Right atrium auricular region (tissue), 2 donors: Measurements from ENCODE around the gene CDK18. TPM values are rescaled to one million over a fixed set of nuclear protein-coding genes. Genes with fewer than 3 reads are reported as not detected.

ENCODE experiments used
- DNase-seq: peaks from one replicate; pipeline ENCODE4 v3.0.0-alpha.2; 2019; ENCODE audit warnings: low spot score
- H3K27ac ChIP-seq, 2 donors: fragments of 200-600 bp; sonication (generic); 1 replicate in 1 of 2; 2 replicates in 1 of 2; pipeline ENCODE4 v1.5.1; 2016 to 2019
- H3K27me3 ChIP-seq, 2 donors: fragments of 200-600 bp; sonication (generic); one replicate each; pipeline versions ENCODE4 v1.5.1 to v1.6.0; 2017 to 2019
- H3K36me3 ChIP-seq: fragments of 200-600 bp; sonication (generic); one replicate; pipeline ENCODE4 v1.5.1; 2016
- H3K4me1 ChIP-seq, 2 donors: fragments of 200-600 bp; sonication (generic); one replicate each; pipeline versions ENCODE4 v1.5.1 to v1.6.0; 2017 to 2019
- H3K4me3 ChIP-seq, 2 donors: fragments of 200-600 bp; sonication (generic); 1 replicate in 1 of 2; 2 replicates in 1 of 2; pipeline ENCODE4 v1.5.1; 2017 to 2019; ENCODE audit warnings: mild to moderate bottlenecking in 1 of 2, moderate library complexity in 1 of 2
- H3K9me3 ChIP-seq, 2 donors: fragments of 200-600 bp; sonication (generic); one replicate each; pipeline ENCODE4 v1.5.1; 2019
- total RNA-seq, 2 donors: library from RNA; depleted of rRNA; stranded (reverse); fragments of >200 nt; gene quantifications; one replicate each; pipeline ENCODE4 v1.1.0, GENCODE V29; 2016
- TF ChIP-seq, protein P1 (sequence below), 2 donors: fragments of 200-600 bp; sonication (generic); IDR thresholded peaks; one replicate each; pipeline ENCODE4 v1.5.1; 2019; ENCODE audit warnings: antibody characterized with exemption in 2 of 2

Gene CDK18
- total RNA-seq, 2 donors from 2014 or later, result 85.6 to 116 TPM

DNA sequence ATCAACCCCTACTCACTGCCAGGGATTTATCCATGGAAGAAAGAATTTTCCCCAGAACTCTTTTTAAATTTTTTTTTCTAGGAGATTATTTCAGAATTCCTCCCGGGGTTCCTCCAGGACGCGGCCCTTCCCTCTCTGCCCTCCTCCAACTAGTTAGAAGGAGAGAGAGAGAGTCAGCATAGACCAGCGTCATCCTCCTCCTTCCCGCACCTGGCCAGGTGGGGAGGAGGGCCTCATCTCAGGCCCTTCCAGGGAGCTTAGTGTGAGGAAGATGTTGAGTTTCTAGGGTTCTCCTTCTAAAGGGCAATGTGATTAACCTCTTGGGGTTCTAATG, 63.6 kb downstream of the CDK18 start:
- TF ChIP-seq, protein P1, sequence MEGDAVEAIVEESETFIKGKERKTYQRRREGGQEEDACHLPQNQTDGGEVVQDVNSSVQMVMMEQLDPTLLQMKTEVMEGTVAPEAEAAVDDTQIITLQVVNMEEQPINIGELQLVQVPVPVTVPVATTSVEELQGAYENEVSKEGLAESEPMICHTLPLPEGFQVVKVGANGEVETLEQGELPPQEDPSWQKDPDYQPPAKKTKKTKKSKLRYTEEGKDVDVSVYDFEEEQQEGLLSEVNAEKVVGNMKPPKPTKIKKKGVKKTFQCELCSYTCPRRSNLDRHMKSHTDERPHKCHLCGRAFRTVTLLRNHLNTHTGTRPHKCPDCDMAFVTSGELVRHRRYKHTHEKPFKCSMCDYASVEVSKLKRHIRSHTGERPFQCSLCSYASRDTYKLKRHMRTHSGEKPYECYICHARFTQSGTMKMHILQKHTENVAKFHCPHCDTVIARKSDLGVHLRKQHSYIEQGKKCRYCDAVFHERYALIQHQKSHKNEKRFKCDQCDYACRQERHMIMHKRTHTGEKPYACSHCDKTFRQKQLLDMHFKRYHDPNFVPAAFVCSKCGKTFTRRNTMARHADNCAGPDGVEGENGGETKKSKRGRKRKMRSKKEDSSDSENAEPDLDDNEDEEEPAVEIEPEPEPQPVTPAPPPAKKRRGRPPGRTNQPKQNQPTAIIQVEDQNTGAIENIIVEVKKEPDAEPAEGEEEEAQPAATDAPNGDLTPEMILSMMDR (IDR thresholded peaks at IDR 0.05), result no peak
- no peak overlapping the region for H3K4me3 ChIP-seq
- H3K27ac ChIP-seq, result no peak overlapping the region
- no peak for DNase-seq
- H3K4me1 ChIP-seq, result peaks cover 0 to 9% of the 10 kb centered on the region in 2 donors
- no peaks in the 10 kb centered on the region for H3K36me3 ChIP-seq
- peaks cover 5 to 9% of the 10 kb centered on the region in 2 donors for H3K27me3 ChIP-seq
- no peaks in the 10 kb centered on the region for H3K9me3 ChIP-seq

DNA sequence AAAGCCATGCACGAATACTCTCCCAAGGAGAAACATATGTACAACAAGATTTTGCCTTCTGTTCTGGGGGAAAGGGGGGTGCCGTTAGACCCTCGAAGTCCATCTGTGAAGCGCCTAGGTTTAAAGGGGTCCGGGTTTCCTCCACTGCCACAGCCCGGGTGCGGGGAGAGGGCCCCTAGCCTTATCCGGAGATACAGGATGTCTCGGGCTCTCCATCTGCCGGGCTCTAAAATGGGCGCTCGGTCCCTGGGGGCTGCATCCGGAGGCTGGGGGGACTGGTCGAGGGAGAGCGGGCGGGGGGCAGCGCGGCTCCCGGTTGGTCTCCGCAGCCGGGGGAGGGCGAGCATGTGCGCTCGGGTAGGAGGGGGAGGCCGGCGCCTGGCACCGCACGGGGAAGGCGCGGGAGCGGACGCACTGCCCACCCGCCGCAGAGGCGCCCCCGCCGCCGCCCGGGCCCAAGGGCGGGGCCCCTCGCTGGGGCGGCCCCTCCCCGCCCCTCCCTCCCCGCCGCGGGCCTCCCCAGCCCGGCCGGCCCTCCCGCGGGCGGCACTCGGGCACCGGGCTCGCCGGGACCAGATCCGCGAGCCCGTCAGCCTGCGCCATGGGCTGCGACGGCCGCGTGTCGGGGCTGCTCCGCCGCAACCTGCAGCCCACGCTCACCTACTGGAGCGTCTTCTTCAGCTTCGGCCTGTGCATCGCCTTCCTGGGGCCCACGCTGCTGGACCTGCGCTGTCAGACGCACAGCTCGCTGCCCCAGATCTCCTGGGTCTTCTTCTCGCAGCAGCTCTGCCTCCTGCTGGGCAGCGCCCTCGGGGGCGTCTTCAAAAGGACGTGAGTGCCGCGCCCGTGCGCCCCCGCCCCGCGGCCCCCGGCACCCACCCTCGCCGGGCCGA, 64.2 kb downstream of the CDK18 start:
- no peak for DNase-seq
- Histone ChIP-seq H3K27ac (no peak overlapping the region), H3K27me3 (peaks cover 5 to 9% of the 10 kb centered on the region in 2 donors), H3K4me3 (peak overlapping the region; percentile 20 to 44), H3K9me3 (no peaks in the 10 kb centered on the region), H3K4me1 (peaks cover 0 to 9% of the 10 kb centered on the region in 2 donors), H3K36me3 (no peaks in the 10 kb centered on the region)
- TF ChIP-seq, protein P1 (IDR thresholded peaks at IDR 0.05), result peak in 1 of 2 donors; percentile 51

DNA sequence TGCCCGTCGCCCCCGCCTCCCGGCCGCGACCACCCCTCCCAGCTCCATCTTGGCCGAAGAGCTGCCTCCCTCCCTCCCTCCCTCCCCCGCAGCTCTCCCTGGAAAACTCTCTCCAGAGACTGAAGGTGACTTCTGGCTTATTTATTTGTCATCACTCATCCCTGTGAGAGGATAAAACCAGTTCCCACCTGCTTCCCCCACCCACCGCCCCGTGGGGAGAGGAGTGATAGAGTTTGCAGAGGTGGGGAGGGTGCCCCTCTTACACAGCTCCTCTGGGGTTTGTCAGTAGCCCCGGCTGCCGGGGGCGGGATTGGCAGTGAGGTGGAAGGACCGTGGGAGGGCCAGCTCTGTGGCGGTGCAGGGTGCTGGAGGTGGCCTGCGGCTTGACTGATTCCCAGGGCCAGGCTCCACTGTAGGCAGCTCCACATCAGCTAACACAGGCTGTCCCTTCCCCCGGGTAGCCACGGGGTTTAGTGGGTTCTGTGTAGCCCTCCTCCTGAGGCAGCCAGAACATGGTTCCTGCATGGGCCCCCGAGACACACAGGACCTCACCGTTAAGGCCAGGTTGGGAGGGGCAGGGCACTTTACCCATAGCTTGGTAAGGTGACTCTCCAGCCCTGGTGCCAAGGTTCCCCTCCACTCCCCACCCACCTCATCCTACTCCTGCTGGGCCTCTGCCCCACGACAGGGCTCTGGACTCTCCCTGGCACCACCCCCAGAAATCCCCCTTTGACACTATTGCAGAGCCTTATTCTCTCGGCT, 65.1 kb downstream of the CDK18 start:
- H3K9me3 ChIP-seq, result no peaks in the 10 kb centered on the region
- DNase-seq, result no peak
- no peak overlapping the region for H3K27ac ChIP-seq
- H3K27me3 ChIP-seq, result peaks cover 5 to 9% of the 10 kb centered on the region in 2 donors
- no peaks in the 10 kb centered on the region for H3K36me3 ChIP-seq
- H3K4me3 ChIP-seq, result peak overlapping the region; percentile 20 to 44
- H3K4me1 ChIP-seq, result peaks cover 0 to 9% of the 10 kb centered on the region in 2 donors
- TF ChIP-seq, protein P1 (IDR thresholded peaks at IDR 0.05), result no peak

DNA sequence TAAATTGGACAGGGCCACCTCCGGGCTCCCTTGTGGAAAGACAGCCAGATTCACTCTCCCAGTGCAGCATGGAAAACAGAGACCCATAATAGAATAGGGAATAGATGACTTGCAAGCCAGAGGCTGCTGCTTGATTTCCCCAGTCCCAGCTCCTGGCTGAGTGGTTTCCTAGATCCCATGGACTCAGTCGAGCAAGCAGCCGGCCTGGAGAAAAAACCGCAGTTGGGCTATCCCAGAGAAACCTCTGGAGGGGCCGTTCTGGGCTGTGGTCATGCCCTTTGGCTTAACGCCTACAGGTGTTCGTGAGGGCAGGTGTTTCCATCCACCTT, 65.7 kb downstream of the CDK18 start:
- Histone ChIP-seq H3K36me3 (no peaks in the 10 kb centered on the region), H3K4me1 (peaks cover 0 to 9% of the 10 kb centered on the region in 2 donors), H3K27me3 (peaks cover 5 to 9% of the 10 kb centered on the region in 2 donors), H3K4me3 (no peak overlapping the region), H3K9me3 (no peaks in the 10 kb centered on the region), H3K27ac (no peak overlapping the region)
- no peak for DNase-seq
- TF ChIP-seq, protein P1 (IDR thresholded peaks at IDR 0.05), result no peak

DNA sequence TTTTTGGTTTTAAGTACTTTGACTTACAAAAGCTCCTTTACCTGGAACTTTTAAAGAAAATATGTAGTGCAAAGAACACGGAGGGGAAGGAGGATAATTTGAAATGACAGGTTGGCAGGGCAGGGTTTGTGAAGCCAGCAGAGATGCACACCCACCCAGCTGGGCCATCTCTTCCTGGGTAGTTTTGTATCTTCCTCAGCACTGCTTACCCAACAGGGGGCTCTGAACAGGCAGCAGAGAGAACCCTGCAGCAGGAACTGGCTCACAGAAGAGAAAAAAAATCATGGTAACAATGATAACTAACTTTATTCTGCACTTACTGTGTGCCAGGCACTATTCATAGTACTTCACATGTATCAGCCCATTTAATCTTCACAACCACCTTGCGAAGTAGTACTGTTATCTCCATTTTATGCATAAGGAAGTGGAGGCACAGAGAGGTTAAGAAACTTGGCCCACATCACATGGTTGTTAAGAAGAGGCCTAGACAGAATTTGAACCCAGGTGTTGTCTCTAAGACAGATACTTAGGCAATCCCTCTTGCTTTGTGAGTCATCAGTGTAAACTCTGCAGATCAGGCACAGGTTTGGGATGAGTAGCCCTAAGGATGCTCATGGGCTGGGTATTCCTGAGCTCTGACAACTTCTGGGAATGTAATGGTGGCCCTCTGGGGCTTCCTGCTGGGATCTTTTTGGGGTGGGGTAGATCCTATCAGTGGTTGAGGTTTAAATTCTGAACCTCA, 66.5 kb downstream of the CDK18 start:
- TF ChIP-seq, protein P1 (IDR thresholded peaks at IDR 0.05), result no peak
- peaks cover 0 to 9% of the 10 kb centered on the region in 2 donors for H3K4me1 ChIP-seq
- no peaks in the 10 kb centered on the region for H3K9me3 ChIP-seq
- no peak overlapping the region for H3K4me3 ChIP-seq
- H3K27me3 ChIP-seq, result peaks cover 5 to 9% of the 10 kb centered on the region in 2 donors
- no peaks in the 10 kb centered on the region for H3K36me3 ChIP-seq
- DNase-seq, result no peak
- no peak overlapping the region for H3K27ac ChIP-seq
